ENCODE results near the gene TRIP13.
"Not testable (repeated sequence)": the region's sequence is repeated elsewhere in the genome, so short reads cannot be mapped to it uniquely, and the experiment has no call there.

The TRIP13 gene

GRCh38 chr5:933251-933861 is 40.7 kb downstream of the TRIP13 start:
- Histone ChIP-seq H3K36me3 (ENCODE audit: insufficient read depth, insufficient read length, low read length) (peaks cover 3% of the 10 kb centered on the region), H3K4me3 (ENCODE audit: insufficient read length, low read depth) (no peak overlapping the region), H3K9ac (ENCODE audit: insufficient read length, low read depth) (no peak overlapping the region), H3K27me3 (ENCODE audit: insufficient read depth, insufficient read length) (no peaks in the 10 kb centered on the region), H3K9me3 (ENCODE audit: insufficient read depth, low read length) (peaks cover 8% of the 10 kb centered on the region; the same call in 1 of the 2 replicates), H3K4me1 (ENCODE audit: insufficient read depth, insufficient read length) (no peaks in the 10 kb centered on the region)
- DNase-seq (ENCODE audit: low read depth, low spot score), result no peak
- TF ChIP-seq YY1 (IDR thresholded peaks at IDR 0.05; ENCODE audit: insufficient read depth, insufficient read length), result no peak
- TF ChIP-seq SUZ12 (IDR thresholded peaks at IDR 0.05; ENCODE audit: extremely low read depth, insufficient read depth, insufficient read length), result no peak

GRCh38 chr5:933951-934350 is 41.3 kb downstream of the TRIP13 start:
- not testable (repeated sequence) for H3K4me3 ChIP-seq (ENCODE audit: insufficient read length, low read depth); DNase-seq (ENCODE audit: low read depth, low spot score); H3K9me3 ChIP-seq (ENCODE audit: insufficient read depth, low read length); H3K27me3 ChIP-seq (ENCODE audit: insufficient read depth, insufficient read length); H3K36me3 ChIP-seq (ENCODE audit: insufficient read depth, insufficient read length, low read length); H3K9ac ChIP-seq (ENCODE audit: insufficient read length, low read depth); H3K4me1 ChIP-seq (ENCODE audit: insufficient read depth, insufficient read length)

DNA sequence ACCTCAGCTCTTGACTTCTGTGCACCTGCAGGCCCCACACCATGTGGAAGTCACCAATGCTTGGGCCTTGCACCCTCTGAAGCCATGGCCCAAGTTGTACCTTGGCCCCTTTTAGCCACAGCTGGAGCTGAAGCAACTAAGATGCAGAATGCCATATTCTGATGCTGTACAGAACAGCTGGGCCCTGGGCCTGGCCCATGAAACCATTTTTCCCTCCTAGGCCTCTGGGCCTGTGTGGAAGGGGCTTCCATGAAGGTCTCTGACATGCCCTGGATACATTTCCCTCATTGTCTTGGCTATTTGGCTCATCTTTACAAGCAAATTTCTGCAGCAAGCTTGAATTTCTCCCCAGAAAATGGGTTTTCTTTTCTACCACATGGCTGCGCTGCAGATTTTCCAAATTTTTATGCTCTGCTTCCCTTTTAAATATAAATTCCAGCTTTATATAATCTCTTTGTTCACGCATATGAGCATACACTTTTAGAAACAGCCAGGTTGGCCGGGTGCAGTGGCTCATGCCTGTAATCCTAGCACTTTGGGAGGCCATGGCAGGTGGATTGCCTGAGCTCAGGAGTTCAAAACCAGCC is 41.8 kb downstream of the TRIP13 start:
- H3K27me3 ChIP-seq (ENCODE audit: insufficient read depth, insufficient read length); H3K9ac ChIP-seq (ENCODE audit: insufficient read length, low read depth); H3K36me3 ChIP-seq (ENCODE audit: insufficient read depth, insufficient read length, low read length); DNase-seq (ENCODE audit: low read depth, low spot score); H3K4me1 ChIP-seq (ENCODE audit: insufficient read depth, insufficient read length); H3K9me3 ChIP-seq (ENCODE audit: insufficient read depth, low read length); H3K4me3 ChIP-seq (ENCODE audit: insufficient read length, low read depth): not testable (repeated sequence)

DNA sequence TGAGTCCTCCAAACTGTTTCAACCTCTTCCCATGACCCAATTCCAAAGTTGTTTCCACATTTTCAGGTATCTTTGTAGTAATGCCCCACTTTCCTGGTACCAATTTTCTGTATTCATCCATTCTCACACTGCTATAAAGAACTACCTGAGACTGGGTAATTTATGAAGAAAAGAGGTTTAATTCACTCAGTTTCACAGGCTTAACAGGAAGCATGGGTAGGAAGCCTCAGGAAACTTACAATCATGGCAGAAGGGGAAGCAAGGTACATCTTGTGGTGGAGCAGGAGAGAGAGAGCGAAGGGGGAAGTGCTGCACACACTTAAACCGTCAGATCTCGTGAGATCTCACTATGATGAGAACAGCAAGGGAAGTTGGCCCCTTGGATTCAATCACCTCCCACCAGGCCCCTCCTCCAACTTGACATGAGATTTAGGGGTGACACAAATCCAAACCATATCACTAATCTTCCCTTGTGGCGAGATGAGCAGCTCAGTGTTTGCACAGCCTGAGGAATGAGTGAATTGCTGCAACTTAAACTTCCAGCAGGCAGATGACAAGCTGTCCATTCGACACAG is 42.9 kb downstream of the TRIP13 start:
- H3K9ac ChIP-seq (ENCODE audit: insufficient read length, low read depth), result no peak overlapping the region
- no peak for TF ChIP-seq SUZ12 (IDR thresholded peaks at IDR 0.05; ENCODE audit: extremely low read depth, insufficient read depth, insufficient read length)
- no peak for TF ChIP-seq ZNF274 (IDR thresholded peaks at IDR 0.05; ENCODE audit: low read depth, low read length)
- no peak for TF ChIP-seq YY1 (IDR thresholded peaks at IDR 0.05; ENCODE audit: insufficient read depth, insufficient read length)
- H3K9me3 ChIP-seq (ENCODE audit: insufficient read depth, low read length), result no peaks in the 10 kb centered on the region
- no peaks in the 10 kb centered on the region for H3K4me1 ChIP-seq (ENCODE audit: insufficient read depth, insufficient read length)
- H3K27me3 ChIP-seq (ENCODE audit: insufficient read depth, insufficient read length), result no peaks in the 10 kb centered on the region
- DNase-seq (ENCODE audit: low read depth, low spot score), result no peak
- peaks cover under 1% of the 10 kb centered on the region for H3K36me3 ChIP-seq (ENCODE audit: insufficient read depth, insufficient read length, low read length)
- H3K4me3 ChIP-seq (ENCODE audit: insufficient read length, low read depth), result no peak overlapping the region

- Histone ChIP-seq H3K9me3 (ENCODE audit: insufficient read depth, low read length) (no peaks in the 10 kb centered on the region), H3K27me3 (ENCODE audit: insufficient read depth, insufficient read length) (no peaks in the 10 kb centered on the region), H3K36me3 (ENCODE audit: insufficient read depth, insufficient read length, low read length) (no peaks in the 10 kb centered on the region), H3K9ac (ENCODE audit: insufficient read length, low read depth) (no peak overlapping the region), H3K4me1 (ENCODE audit: insufficient read depth, insufficient read length) (no peaks in the 10 kb centered on the region), H3K4me3 (ENCODE audit: insufficient read length, low read depth) (no peak overlapping the region)
- no peak for DNase-seq (ENCODE audit: low read depth, low spot score)
- no peak for TF ChIP-seq SUZ12 (IDR thresholded peaks at IDR 0.05; ENCODE audit: extremely low read depth, insufficient read depth, insufficient read length)
- no peak for TF ChIP-seq ZNF274 (IDR thresholded peaks at IDR 0.05; ENCODE audit: low read depth, low read length)
- no peak for TF ChIP-seq YY1 (IDR thresholded peaks at IDR 0.05; ENCODE audit: insufficient read depth, insufficient read length)
These were observed 43.8 kb downstream of the TRIP13 start for GRCh38 chr5:936149-937144.

DNA sequence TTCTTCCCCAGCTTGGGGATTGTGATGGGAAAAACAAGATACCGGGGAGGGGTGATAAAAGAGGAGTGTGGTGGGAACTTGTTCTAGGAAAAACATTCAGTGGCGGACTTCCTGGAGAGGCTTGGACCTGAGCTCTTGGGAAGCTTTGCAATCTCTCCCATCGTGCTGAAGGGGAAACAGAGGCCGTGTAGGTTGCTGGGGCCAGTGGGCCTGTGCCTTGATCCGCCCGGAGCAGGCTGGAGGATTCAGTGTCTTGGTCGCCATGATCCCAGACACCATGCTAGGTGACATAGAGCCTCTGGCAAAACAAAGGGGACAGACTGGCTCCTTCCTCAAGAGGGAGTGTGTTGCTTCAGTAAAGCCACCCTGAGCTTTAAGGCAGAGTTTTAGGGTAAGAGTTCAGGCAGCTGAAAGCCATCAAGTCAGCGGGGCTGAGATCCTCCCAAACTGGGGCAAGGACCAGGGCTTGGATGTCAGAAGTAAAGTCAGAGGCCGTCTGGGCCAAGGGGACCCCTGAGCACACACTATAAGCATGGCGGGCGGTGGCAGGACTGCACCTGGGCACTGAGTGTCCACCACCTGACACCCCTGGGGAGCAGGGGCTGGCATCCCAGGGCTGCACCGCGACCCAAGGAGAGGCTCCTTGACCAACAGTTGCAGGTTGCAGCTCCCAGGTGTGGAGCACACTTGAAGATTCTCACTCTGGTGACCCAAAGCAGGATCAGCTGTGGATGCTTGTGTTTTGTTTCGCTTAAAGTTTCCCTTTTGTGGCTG is 44.7 kb downstream of the TRIP13 start:
- Histone ChIP-seq H3K27me3 (ENCODE audit: insufficient read depth, insufficient read length) (no peaks in the 10 kb centered on the region), H3K9me3 (ENCODE audit: insufficient read depth, low read length) (no peaks in the 10 kb centered on the region), H3K9ac (ENCODE audit: insufficient read length, low read depth) (no peak overlapping the region), H3K4me1 (ENCODE audit: insufficient read depth, insufficient read length) (no peaks in the 10 kb centered on the region), H3K36me3 (ENCODE audit: insufficient read depth, insufficient read length, low read length) (no peaks in the 10 kb centered on the region), H3K4me3 (ENCODE audit: insufficient read length, low read depth) (no peak overlapping the region)
- DNase-seq (ENCODE audit: low read depth, low spot score), result no peak
- TF ChIP-seq YY1 (IDR thresholded peaks at IDR 0.05; ENCODE audit: insufficient read depth, insufficient read length), result no peak
- TF ChIP-seq SUZ12 (IDR thresholded peaks at IDR 0.05; ENCODE audit: extremely low read depth, insufficient read depth, insufficient read length), result no peak

- TF ChIP-seq SUZ12 (IDR thresholded peaks at IDR 0.05; ENCODE audit: extremely low read depth, insufficient read depth, insufficient read length) (no peak), ZNF274 (IDR thresholded peaks at IDR 0.05; ENCODE audit: low read depth, low read length) (no peak), YY1 (IDR thresholded peaks at IDR 0.05; ENCODE audit: insufficient read depth, insufficient read length) (no peak)
- Histone ChIP-seq H3K4me1 (ENCODE audit: insufficient read depth, insufficient read length) (no peaks in the 10 kb centered on the region), H3K36me3 (ENCODE audit: insufficient read depth, insufficient read length, low read length) (no peaks in the 10 kb centered on the region), H3K4me3 (ENCODE audit: insufficient read length, low read depth) (no peak overlapping the region), H3K9ac (ENCODE audit: insufficient read length, low read depth) (no peak overlapping the region), H3K9me3 (ENCODE audit: insufficient read depth, low read length) (no peaks in the 10 kb centered on the region), H3K27me3 (ENCODE audit: insufficient read depth, insufficient read length) (no peaks in the 10 kb centered on the region)
- DNase-seq (ENCODE audit: low read depth, low spot score), result no peak
These were observed 46.7 kb downstream of the TRIP13 start for GRCh38 chr5:939368-939767.

- H3K36me3 ChIP-seq (ENCODE audit: insufficient read depth, insufficient read length, low read length); H3K9ac ChIP-seq (ENCODE audit: insufficient read length, low read depth); H3K4me1 ChIP-seq (ENCODE audit: insufficient read depth, insufficient read length); H3K4me3 ChIP-seq (ENCODE audit: insufficient read length, low read depth); H3K27me3 ChIP-seq (ENCODE audit: insufficient read depth, insufficient read length); DNase-seq (ENCODE audit: low read depth, low spot score); H3K9me3 ChIP-seq (ENCODE audit: insufficient read depth, low read length): not testable (repeated sequence)
These were observed 48.1 kb downstream of the TRIP13 start for GRCh38 chr5:940741-941140.

Data from NT2/D1 (cell line).